GM12874 (cell line): ENCODE results near the gene ZDHHC1.

Experiments used
- TF ChIP-seq, protein P1 (sequence below): IDR thresholded peaks from 2 replicates; pipeline ENCODE4 v1.5.1; 2011; ENCODE audit warnings: low read depth, mild to moderate bottlenecking, control low read depth, low read length, moderate library complexity; ENCODE audit not compliant: insufficient read depth

Gene ZDHHC1

GRCh38 chr16:67424261-67424615, 8.0 kb upstream of the ZDHHC1 start:
- TF ChIP-seq, protein P1, sequence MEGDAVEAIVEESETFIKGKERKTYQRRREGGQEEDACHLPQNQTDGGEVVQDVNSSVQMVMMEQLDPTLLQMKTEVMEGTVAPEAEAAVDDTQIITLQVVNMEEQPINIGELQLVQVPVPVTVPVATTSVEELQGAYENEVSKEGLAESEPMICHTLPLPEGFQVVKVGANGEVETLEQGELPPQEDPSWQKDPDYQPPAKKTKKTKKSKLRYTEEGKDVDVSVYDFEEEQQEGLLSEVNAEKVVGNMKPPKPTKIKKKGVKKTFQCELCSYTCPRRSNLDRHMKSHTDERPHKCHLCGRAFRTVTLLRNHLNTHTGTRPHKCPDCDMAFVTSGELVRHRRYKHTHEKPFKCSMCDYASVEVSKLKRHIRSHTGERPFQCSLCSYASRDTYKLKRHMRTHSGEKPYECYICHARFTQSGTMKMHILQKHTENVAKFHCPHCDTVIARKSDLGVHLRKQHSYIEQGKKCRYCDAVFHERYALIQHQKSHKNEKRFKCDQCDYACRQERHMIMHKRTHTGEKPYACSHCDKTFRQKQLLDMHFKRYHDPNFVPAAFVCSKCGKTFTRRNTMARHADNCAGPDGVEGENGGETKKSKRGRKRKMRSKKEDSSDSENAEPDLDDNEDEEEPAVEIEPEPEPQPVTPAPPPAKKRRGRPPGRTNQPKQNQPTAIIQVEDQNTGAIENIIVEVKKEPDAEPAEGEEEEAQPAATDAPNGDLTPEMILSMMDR, result no peak

GRCh38 chr16:67423611-67424260, 7.5 kb upstream of the ZDHHC1 start:
- TF ChIP-seq, protein P1, result no peak

- TF ChIP-seq, protein P1, result no peak
These were observed 6.7 kb upstream of the ZDHHC1 start for GRCh38 chr16:67423015-67423414.

GRCh38 chr16:67421030-67421429, 4.8 kb upstream of the ZDHHC1 start:
- TF ChIP-seq, protein P1, result no peak

DNA sequence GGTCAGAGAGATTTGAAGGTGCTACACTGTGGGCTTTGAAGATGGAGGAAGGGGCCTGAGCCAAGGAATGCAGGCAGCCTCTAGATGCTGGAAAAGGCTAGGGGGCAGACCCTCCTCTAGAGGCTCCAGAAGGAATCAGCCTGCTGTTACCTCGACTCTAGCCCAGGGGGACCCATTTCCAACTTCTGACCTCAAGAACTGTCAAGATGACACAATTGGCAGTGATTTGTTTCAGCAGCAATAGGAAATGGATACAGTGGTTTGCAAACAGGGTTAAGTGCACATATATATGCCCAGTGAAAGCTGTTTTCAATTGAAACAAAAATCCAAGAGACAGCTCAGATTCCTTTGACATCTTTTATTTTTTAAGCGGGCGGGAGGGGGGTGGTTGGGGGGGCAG, 3.7 kb upstream of the ZDHHC1 start:
- TF ChIP-seq, protein P1, result no peak

DNA sequence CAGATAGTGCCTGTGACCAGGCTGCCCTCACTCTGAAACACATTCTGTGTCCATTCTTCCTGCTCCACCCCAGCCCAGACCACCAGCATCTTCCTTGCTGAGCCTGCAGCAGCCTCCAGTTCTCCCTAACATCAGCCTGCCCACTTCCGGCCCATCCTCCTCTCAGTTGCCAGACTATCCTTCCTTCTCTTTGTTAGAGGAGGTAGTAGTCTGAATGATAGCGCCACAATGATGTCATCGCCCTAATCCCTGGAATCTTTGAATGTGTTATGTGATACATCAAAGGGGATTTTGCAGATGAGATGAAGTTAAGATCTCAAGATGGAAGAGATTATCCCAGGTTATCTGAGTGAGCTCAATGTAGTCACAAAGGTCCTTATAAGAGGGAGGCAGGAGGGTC, 3.2 kb upstream of the ZDHHC1 start:
- TF ChIP-seq, protein P1, result no peak

DNA sequence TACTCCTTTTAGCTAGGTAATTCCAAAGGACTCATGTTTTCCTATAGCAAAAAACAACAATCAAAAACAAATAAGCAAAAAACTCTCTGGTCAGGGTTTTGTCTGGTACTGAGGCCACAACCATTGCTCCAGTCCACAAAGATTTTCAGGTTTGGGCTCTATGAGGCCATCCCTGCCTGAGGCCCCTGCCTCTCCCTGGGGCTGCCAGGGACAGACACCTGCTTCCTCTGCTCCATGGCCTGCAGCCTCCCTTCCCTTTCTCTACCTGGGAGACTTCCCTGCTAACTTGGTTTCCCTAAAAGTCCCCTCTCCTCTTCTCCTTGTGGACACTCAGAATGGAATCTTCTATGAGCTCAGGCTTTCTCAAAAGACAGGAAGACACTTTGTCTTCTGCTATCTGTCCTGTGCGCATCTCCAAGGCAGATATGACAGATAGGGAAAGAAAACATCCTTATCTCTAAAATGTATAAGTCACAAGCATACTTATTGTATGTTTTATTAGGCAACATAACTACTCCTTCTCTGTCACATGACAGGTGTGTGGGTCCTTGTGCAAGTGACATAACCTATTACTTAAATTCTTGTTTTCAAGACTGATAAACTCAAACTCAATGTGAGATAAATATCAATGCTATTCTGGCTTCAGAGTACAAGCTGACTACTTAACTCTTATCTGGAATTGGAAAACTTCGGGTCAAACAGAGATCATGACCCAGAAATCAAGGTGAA, 1.2 kb upstream of the ZDHHC1 start:
- TF ChIP-seq, protein P1, result no peak
